SK-N-DZ (cell line): Measurements from ENCODE around the gene BCL7C.

Source experiments
- DNase-seq: peaks from one replicate; pipeline ENCODE4 v3.0.0-alpha.2; 2015; ENCODE audit warnings: low spot score

Gene BCL7C

GRCh38 chr16:30922960-30923535, 29.2 kb upstream of the BCL7C start:
- DNase-seq, result peak; percentile 100

DNA sequence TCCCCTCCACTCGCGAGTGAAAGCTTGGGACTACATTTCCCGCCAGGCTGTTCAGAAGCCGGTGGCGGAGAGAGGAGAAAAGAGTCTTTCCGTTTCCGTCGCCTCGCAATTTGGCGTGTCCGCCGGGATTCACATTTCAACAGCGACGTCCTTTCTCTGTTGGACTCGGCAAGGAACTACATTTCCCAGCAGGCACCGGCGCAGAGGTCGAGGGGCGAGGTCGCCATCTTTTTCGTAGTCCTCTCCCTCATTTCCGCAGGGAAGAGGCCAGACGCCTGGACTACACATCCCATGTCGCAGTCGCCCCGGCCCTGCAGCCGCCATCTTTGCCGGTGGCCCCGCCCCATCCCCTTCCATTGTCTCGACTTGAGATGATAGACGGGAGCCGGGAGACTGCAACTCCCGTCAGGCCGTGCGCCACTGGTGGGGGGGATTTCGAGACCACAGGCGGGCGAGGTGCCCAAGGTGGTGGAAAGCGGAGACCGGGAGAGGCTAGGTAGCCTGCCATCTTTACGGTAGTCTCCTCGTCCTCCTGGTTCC, 28.6 kb upstream of the BCL7C start:
- DNase-seq, result peak; percentile 100

DNA sequence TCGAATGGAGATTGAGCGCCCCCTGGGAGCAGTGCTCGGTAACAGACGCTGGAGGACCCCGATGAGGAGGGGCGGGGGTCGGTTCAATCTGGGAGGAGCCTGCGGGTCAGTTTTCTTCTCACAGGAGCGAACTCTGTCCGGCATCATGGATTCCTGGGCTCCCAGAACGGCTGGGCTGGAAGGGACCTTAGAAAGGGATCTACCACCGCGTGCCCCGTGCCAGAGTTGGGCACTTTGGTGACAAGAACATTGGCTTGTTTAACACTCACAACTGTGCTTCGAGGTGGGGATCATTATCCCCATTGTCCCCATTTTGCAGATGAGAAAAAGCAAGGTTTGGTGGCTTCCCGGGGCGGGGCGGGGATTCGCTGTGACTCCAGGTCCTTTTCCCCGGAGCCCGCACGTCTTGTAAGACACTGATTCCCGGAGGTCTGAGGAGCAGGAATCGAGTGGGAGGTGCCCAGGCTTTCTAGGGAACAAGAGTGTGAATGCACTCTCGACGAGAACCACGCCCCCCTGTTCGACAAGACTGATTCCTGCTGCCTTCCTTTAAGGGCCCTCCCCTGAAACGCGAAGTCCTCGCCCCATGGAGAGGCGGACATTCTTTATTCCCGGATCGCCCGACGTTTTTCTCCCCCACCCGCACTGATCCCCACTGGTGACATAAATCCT, 28.0 kb upstream of the BCL7C start:
- DNase-seq, result peak; percentile 92

- no peak for DNase-seq
Measured at GRCh38 chr16:30921459-30921747, 27.5 kb upstream of the BCL7C start.

DNA sequence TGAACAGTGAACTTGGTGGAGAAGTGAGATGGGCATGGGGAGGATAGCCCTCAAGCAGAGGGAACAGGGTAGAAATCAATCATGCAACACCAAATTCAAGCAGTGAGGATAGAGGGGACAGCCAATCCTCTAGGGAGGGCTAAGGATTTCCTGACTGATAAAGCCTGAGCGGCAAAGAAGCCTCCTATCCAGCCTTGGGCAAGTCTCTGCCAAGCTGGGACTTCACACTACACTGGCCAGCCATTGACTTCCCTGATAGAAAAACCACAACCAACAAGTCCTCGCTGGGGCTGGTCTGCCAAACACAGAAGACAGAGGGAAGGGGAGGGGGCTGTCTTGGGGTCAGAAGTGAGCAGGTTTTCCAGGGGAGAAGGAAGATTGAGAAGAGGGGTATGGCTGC, 27.0 kb upstream of the BCL7C start:
- DNase-seq, result no peak

DNA sequence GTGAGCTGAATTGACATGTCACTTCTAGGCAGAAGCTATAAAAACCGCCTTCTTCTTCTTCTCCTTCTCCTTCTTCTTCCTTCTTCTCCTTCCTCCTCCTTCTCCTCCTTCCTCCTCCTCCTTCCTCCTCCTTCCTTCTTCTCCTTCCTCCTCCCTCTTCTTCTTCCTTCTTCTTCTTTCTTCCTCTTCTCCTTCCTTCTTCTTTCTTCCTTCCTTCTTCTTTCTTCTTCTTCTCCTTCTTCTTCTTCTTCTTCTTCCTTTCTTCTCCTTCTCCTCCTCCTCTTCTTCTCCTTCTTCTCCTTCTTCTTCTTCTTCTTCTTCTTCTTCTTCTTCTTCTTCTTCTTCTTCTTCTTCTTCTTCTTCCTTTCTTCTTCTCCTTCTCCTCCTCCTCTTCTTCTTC, 24.7 kb upstream of the BCL7C start:
- no peak for DNase-seq

- DNase-seq, result no peak
Measured at GRCh38 chr16:30914830-30915229, 21.0 kb upstream of the BCL7C start.

- DNase-seq, result no peak
Measured at GRCh38 chr16:30912794-30913412, 19.0 kb upstream of the BCL7C start.

DNA sequence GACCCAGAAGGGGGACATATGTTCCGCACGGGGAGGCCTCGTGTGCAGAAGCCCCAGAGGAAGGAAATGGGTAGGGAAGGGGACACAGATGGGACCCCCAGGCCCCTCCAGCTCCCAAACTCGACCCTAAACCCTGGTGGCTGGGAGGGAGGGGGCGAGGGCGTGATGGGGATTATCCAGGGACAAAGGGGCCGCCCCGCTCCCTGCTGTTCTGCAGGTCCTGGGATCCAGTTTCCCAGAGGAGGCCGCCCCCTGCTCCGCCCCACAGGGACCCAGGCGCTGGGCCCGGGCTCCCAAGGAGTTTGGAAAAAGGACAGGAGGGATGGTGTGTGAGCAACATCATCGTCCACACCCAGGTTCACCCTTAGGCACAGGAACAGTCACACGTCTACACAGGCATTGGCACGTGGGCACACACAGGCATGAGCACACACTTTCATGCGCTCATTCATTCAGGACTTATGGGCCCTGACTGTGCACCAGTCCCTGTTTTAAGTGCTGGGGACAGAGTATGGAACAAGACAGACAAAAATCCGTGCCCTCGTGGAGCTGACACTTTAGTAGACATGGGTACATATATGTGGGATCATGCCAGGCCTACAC, 16.7 kb upstream of the BCL7C start:
- DNase-seq, result no peak

- no peak for DNase-seq
Measured at GRCh38 chr16:30907064-30907463, 13.2 kb upstream of the BCL7C start.

- no peak for DNase-seq
Measured at GRCh38 chr16:30904114-30904780, 10.4 kb upstream of the BCL7C start.

DNA sequence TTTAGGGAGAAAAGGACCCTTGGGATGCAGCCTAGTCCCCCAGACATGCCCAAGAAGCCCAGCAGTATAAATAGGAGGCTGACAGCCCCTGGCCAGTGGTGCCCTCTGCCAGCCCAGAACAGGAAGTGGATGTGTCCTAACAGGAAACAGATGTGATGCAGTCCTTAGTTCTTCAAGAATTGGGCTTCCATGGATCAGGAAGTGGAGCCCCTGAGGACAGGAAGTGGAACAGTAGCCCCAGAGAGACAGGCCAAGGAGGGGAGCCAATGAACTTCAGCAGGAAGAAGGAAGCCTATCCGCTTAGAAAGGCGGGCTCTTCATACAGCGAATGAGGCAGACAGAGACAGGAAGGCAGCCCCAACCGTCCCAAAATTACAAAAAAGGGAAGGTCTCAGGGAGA, 9.7 kb upstream of the BCL7C start:
- no peak for DNase-seq

DNA sequence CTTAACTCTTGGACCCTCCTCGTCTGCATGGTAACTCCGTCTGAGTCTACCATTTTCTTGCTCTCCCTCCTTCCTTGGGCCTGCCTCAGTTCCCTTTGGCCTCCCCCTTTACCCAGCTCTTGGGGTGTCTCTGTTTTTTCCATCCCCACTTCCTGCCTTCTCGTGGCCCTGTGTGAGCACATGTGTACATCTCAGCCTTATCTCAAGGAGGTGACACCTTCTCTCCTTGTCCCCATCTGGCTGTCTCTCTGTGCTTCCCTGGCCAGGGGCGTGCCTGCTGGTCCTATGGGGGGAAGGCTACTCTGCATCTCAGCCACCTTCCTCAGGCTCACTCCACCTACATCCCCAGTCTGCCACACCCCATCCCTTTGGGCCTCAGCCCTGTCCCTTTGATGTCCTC, 9.1 kb upstream of the BCL7C start:
- no peak for DNase-seq

GRCh38 chr16:30902029-30902972, 8.4 kb upstream of the BCL7C start:
- DNase-seq, result no peak

- DNase-seq, result no peak
Measured at GRCh38 chr16:30901201-30902028, 7.5 kb upstream of the BCL7C start.

DNA sequence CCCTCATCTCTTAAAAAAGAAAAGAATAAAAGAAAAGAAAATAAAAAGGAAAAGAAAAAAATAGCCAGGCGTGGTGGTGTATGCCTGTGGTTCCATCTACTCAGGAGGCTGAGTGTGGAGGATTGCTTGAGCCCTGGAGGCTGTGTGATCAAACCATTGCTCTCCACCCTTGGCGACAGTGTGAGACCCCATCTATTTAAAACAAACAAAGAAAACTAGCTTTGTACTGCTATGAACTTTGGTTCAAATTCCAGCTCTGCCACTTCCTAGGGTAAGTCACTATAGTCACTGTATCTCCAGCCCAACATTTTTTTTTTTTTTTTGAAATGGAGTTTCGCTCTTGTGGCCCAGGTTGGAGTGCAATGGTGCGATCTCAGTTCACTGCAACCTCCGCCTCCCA, 6.7 kb upstream of the BCL7C start:
- DNase-seq, result no peak

GRCh38 chr16:30899794-30900193, 5.9 kb upstream of the BCL7C start:
- DNase-seq, result no peak

DNA sequence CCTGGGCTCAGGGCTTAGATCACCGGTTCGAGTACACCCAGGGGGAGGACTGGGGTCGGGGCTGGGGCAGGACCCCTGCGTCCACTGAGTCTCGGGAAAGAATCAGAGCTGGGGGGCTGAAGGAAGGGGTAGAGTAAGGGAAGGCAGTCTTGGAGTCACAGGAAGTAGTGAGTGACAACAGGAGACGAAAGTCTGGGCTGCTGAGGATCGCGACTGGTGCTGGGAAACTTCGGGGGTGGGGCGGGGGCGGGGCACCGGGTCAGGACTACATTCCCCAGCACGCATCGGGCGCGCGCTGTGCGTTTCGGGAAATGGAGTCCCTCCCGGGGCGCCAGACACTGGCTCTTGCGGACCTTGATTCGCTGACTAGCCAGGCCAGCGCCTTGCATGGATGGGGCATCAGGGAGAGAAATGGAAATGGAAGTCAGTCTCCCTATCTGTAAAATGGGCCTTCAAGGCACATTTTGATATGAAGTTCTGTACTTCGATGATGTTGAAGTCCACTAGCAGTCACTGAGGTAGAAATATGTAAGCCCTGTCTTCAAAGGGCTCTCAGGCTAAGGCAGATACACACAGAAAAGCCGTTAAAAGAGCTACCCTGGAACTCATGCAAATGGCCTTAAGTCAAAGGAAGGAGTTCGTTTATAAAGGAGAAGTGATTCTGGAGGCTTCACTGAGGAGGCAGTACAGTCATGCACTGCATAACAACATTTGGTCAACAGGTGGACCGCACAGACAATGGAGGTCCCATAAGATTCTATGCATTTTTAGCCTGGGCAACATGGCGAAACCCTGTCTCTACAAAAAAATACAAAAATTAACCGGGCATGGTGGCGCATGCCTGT, 3.2 kb upstream of the BCL7C start:
- DNase-seq, result peak; percentile 89

DNA sequence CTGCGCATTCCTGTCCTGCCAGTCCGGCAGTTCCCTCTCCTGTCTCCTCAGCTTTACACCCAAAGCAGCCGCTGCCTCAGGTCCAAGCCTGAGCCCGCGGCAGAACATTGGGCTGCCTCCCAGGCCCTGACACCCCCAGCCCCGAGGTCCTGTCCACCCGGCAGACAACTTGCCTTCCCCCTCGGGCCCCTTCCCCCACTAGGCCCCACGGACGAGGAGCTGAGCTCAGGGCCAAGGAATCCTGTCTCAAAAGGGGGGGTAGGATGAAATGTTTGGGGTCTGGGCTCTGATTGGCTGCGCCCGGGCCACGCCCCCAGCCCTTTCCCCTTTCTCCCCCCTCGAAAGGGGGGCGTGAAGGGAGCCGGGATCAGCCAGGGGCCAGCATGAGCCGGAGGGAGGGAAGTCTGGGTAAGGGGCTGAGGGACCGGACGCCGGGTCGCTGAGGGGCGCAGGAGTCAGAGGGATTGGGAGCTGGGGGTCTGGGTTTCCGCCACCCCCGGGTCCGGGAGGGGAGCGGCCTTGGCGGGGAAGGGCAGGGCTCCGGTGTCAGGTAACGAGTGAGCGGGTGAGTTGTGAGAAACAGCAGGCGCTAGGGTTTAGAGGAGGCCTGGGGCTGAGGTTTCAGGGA, 2.5 kb upstream of the BCL7C start, which contains the start of gene CTF1:
TSS of gene CTF1 (plus strand) at position 354 of the 628 bp plus-strand sequence. CDS start at position 384, 30 bp downstream.
- peak; percentile 81 for DNase-seq
